ENCODE data around the gene SLC13A2.

The SLC13A2 gene

GRCh38 chr17:28480278-28480677 is 6.8 kb downstream of the SLC13A2 start:
- Histone ChIP-seq H3K4me3 (replicated peaks; ENCODE audit: low read depth, low read length) (no peak overlapping the region), H3K36me3 (ENCODE audit: control insufficient read depth, insufficient read depth, low read length) (no peaks in the 10 kb centered on the region), H3K27me3 (replicated peaks; ENCODE audit: control insufficient read depth, insufficient read depth, low read length) (no peaks in the 10 kb centered on the region)
- TF ChIP-seq, protein P1, sequence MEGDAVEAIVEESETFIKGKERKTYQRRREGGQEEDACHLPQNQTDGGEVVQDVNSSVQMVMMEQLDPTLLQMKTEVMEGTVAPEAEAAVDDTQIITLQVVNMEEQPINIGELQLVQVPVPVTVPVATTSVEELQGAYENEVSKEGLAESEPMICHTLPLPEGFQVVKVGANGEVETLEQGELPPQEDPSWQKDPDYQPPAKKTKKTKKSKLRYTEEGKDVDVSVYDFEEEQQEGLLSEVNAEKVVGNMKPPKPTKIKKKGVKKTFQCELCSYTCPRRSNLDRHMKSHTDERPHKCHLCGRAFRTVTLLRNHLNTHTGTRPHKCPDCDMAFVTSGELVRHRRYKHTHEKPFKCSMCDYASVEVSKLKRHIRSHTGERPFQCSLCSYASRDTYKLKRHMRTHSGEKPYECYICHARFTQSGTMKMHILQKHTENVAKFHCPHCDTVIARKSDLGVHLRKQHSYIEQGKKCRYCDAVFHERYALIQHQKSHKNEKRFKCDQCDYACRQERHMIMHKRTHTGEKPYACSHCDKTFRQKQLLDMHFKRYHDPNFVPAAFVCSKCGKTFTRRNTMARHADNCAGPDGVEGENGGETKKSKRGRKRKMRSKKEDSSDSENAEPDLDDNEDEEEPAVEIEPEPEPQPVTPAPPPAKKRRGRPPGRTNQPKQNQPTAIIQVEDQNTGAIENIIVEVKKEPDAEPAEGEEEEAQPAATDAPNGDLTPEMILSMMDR (IDR thresholded peaks at IDR 0.05; ENCODE audit: insufficient read depth, low read length, poor library complexity, severe bottlenecking): no peak
- DNase-seq (ENCODE audit: extremely low read depth, insufficient read length): no peak

GRCh38 chr17:28480799-28481571 is 7.5 kb downstream of the SLC13A2 start:
- Histone ChIP-seq H3K36me3 (ENCODE audit: control insufficient read depth, insufficient read depth, low read length) (no peaks in the 10 kb centered on the region), H3K27me3 (replicated peaks; ENCODE audit: control insufficient read depth, insufficient read depth, low read length) (no peaks in the 10 kb centered on the region), H3K4me3 (replicated peaks; ENCODE audit: low read depth, low read length) (no peak overlapping the region)
- DNase-seq (ENCODE audit: extremely low read depth, insufficient read length): no peak
- TF ChIP-seq, protein P1 (IDR thresholded peaks at IDR 0.05; ENCODE audit: insufficient read depth, low read length, poor library complexity, severe bottlenecking): no peak

GRCh38 chr17:28482551-28483199 is 9.2 kb downstream of the SLC13A2 start:
- Histone ChIP-seq H3K27me3 (replicated peaks; ENCODE audit: control insufficient read depth, insufficient read depth, low read length) (no peaks in the 10 kb centered on the region), H3K36me3 (ENCODE audit: control insufficient read depth, insufficient read depth, low read length) (no peaks in the 10 kb centered on the region), H3K4me3 (replicated peaks; ENCODE audit: low read depth, low read length) (no peak overlapping the region)
- DNase-seq (ENCODE audit: extremely low read depth, insufficient read length): no peak
- TF ChIP-seq, protein P1 (IDR thresholded peaks at IDR 0.05; ENCODE audit: insufficient read depth, low read length, poor library complexity, severe bottlenecking): no peak

GRCh38 chr17:28484296-28484695 is 10.9 kb downstream of the SLC13A2 start:
- Histone ChIP-seq H3K4me3 (replicated peaks; ENCODE audit: low read depth, low read length) (no peak overlapping the region), H3K27me3 (replicated peaks; ENCODE audit: control insufficient read depth, insufficient read depth, low read length) (no peaks in the 10 kb centered on the region), H3K36me3 (ENCODE audit: control insufficient read depth, insufficient read depth, low read length) (no peaks in the 10 kb centered on the region)
- TF ChIP-seq, protein P1 (IDR thresholded peaks at IDR 0.05; ENCODE audit: insufficient read depth, low read length, poor library complexity, severe bottlenecking): no peak
- peak; percentile 74 for DNase-seq (ENCODE audit: extremely low read depth, insufficient read length)

- H3K36me3 ChIP-seq (ENCODE audit: control insufficient read depth, insufficient read depth, low read length): no peaks in the 10 kb centered on the region
- H3K27me3 ChIP-seq (replicated peaks; ENCODE audit: control insufficient read depth, insufficient read depth, low read length): no peaks in the 10 kb centered on the region
- no peak for DNase-seq (ENCODE audit: extremely low read depth, insufficient read length)
- H3K4me3 ChIP-seq (replicated peaks; ENCODE audit: low read depth, low read length): no peak overlapping the region
- TF ChIP-seq, protein P1 (IDR thresholded peaks at IDR 0.05; ENCODE audit: insufficient read depth, low read length, poor library complexity, severe bottlenecking): no peak
Measured at GRCh38 chr17:28485049-28485448, 11.6 kb downstream of the SLC13A2 start.

Measured in GM06990 (cell line).